GM18520 (cell line): Measurements from ENCODE around the gene MAN1C1.

ENCODE experiments used
- ATAC-seq: cut with Tn5 transposase; IDR thresholded peaks from one replicate; pipeline ENCODE4 v1.9.1; 2021; ENCODE audit not compliant: unreplicated experiment

MAN1C1 gene

DNA sequence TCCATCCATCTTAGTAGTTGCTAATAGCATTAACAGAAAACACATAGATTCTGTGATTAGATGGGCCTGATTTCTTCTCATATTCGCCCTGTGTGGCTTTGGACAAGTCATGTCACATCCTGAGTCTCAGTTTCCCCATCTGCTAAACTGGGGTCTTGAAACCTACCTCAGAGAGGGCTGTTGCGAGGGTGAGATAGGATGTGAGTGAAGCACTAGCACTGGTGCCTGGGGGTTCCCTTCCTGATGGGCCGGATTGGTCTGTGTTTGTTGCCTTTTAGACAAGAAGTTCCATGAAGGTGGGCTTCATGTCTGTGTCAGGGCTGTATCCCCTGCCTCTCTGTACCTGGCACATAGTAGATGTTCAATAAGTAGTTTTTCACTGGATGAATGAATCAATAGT lies 3.5 kb upstream of the MAN1C1 start:
- ATAC-seq, result no peak

DNA sequence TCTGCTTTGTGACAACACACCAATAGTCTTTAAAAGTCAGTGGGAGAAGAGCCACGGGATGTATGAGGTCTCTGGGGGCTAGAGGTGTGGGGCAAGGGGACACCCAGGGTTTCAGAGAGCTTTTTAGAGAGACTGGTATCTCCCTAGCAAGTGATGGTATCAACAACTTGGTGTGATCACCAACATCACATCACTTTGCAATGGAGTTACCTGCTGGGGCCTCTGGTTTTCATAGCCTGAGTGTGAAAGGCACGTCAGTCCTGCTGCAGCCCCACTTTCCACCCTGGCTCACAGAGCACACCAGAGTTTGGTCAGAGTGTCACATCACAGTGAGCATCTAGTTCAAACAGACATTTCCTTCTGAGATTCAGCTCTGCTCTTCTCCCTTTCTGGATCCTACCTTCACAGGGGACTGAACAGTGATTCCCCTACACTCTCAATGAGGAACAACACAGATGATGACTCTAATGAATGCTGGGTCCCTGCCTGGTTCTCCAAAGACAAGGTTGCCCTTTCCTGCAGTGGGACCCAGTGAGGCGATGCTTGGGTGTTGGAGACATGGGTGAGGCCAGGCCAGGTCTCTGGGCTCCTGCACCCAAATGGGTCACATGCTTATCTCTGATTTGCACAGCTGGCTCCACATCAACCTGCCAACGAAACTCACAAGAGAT lies 2.0 kb upstream of the MAN1C1 start:
- no peak for ATAC-seq

DNA sequence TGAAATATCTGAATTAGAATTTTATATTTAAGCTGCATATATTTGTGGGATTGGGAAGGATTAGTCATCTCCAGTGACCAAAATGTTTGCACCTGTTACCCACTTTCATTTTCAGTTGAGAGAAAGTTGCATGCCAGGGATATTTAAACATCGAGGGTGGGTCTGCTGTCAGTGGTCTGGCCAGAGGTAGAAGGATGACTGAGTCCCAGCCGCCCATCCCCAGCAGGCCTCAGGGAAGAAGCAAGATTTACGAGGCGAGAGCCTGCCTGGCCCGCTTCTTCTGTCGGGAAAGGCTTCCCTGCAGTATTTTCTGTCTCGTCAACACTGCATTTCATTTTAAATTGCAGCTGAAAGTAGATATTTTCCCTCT lies 1.4 kb upstream of the MAN1C1 start:
- no peak for ATAC-seq

- no peak for ATAC-seq
These were observed 962 bp upstream of the MAN1C1 start for GRCh38 chr1:25615563-25616094.

DNA sequence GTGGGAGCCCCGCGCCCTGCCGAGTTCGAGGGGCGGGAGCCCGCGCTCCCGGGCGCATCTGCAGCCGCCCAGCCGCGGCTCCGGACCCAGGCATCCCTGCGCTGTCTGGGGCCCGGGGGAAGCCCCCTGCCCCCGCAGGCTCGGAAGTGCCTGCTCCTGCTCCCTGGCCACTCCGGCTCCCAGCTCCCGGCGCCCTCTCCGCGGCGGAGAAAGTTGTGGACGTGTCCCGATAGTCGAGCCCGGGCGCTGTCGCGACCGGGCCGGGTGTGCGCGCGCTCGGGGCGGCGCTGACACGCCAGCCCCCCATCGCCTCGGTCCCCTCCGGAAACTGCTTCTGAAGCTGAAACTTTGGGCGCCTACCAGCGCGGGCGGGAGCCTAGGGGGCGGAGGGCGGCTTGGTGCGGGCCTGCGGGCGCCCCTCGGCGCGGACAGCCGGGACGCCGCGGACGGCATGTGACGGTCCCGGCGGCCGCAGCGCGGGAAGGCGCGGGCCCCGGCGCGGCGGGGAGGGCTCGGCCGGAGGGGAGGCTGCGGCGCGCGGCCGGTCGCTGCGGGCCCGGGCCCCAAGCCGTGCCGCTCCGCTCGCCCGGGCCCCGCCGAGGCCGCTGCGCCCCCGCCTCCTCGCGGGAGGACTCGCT lies 515 bp downstream of the MAN1C1 start:
- ATAC-seq, result no peak

DNA sequence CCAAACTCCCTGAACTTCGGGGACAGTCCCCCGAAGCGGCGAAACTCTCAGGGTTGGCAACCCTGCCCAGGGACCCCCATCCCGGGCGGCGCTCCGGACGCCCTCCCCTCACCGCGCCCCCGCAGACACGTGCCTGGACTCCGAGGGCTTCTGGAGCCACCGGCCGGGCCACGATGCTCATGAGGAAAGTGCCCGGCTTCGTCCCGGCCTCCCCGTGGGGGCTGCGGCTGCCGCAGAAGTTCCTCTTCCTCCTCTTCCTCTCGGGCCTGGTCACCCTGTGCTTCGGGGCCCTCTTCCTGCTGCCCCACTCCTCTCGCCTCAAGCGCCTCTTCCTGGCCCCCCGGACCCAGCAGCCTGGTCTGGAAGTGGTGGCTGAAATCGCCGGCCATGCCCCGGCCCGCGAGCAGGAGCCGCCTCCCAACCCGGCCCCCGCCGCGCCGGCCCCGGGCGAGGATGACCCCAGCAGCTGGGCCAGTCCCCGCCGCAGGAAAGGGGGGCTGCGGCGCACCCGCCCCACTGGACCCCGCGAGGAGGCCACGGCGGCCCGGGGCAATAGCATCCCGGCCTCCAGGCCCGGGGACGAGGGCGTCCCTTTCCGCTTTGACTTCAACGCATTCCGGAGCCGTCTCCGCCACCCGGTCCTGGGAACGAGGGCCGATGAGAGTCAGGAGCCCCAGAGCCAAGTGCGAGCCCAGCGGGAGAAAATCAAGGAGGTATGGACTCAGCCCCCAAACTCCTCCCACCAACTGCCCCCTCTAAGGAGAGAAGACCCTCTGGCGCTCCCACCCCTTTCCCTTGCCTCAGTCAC lies 1.2 kb downstream of the MAN1C1 start:
- ATAC-seq, result no peak

GRCh38 chr1:25618433-25618808 lies 1.8 kb downstream of the MAN1C1 start:
- ATAC-seq, result no peak

GRCh38 chr1:25619101-25619890 lies 2.7 kb downstream of the MAN1C1 start:
- no peak for ATAC-seq

DNA sequence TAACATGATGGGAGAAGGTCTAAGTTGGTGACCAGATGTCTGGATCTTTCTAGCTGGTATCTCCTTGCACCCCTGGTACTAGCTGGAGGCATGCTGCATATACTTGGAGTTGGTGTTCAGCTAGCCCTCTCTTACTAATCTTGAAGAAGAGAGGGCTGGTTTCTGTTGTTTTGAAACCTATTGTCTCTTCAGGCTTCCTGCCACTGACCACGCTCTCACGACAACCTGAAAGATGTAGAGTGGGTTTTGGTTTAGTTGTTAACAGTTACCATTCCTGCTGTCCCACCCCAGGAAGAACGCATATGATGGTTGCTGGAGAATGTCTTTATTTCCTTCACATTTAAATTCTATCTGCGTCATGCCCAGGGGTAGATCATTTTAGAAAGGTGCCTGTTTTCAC lies 3.6 kb downstream of the MAN1C1 start:
- no peak for ATAC-seq

GRCh38 chr1:25620701-25621350 lies 4.2 kb downstream of the MAN1C1 start:
- no peak for ATAC-seq

GRCh38 chr1:25621876-25622275 lies 5.3 kb downstream of the MAN1C1 start:
- ATAC-seq, result no peak

DNA sequence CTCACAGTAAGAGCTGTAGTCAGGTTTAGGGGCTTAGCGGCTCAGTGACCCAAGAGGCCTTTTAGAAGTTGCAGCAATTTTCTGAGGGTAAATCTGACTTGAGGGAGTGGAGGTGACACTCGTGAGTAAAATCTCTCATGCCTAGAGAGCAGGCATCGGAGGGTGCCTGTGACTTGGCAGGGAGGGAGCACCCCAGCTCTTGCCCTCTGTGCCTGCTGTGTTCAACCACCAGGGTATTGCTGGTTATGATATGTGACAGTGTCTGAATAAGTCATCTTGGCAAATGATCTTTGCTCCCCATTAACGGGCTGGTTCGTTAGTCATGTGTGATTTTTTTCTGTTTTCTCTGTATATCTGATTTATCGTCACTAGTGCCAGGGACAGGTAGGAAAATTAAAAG lies 5.9 kb downstream of the MAN1C1 start:
- no peak for ATAC-seq

DNA sequence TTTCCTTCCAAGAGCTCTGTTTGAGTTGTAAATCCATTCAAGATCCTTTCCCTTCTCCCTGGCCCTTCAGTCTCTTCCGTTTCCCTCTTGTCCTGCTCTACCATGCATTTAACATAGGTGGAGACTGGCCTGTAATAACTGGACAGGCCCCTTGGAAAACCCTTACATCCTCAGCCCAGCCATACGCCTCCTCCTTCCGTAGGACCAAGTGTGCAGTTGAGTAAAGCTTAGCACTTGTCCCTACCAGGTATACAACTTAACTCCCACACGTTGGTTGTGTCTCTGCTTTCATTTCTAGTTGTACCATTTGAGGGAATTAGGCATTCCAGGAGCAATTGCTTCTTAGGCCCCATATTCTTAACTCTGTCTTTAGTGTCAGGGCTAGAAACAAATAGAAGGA lies 6.4 kb downstream of the MAN1C1 start:
- ATAC-seq, result no peak

- no peak for ATAC-seq
These were observed 7.1 kb downstream of the MAN1C1 start for GRCh38 chr1:25623731-25624130.

DNA sequence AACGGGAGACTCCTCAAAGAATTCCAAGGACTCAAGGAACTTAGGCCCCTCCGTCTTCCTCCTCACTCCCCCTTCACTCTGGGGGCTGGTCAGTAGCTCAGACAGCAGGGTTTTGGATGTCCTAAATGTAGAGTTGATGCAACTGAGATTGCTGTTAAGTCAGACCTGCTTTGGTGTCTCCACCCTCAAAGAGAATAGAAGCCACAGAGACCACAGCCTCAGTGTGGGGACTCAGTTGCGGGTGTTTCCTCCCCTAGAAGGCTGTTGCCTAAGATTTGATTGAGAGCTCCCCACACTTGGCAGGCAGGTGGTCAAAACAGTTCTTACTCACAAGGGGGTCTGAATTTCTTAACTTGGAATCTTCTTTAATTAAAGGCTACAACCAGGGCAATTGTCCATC lies 7.6 kb downstream of the MAN1C1 start:
- no peak for ATAC-seq

DNA sequence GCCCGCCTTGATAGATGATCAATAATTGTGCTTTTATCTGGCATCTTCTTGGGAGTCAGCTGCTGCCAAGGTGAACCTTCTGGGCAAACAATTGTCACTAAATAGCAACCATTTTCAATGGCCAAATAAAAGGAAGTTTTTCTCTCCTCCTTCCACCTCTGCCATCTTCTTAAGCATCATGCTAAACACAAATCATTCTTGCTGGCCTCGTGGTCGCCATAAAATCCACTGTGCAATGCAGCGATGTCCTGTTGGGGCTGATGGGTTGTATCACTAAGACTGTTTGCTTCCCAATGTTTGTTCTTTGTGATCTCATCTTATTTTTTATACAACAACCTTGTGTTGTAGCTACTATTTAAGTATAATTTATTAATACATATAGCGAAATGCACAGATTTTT lies 8.0 kb downstream of the MAN1C1 start:
- no peak for ATAC-seq

- no peak for ATAC-seq
These were observed 9.4 kb downstream of the MAN1C1 start for GRCh38 chr1:25626018-25626417.

DNA sequence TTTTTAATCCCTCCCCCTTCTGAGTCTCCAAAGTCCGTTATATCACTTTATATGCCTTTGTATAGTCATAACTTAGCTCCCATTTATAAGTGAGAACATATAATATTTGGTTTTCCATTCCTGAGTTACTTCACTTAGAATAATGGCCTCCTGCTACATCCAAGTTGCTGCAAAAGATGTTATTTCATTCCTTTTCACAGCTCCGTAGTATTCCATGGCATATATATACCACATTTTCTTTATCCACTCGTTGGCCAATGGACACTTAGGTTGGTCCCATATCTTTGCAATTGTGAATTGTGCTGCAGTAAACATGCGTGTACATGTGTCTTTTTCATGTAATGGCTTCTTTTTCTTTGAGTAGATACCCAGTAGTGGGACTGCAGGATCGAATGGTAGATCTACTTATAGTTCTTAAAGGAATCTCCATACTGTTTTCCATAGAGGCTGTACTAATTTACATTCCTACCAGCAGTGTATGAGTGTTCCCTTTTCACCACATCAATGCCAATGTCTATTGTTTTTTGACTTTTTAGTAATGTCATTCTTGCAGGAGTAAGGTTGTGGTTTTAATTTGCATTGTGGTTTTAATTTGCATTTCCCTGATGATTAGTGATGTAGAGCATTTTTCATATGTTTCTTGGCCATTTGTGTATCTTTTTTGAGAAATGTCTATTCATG lies 12.3 kb downstream of the MAN1C1 start:
- ATAC-seq, result no peak

DNA sequence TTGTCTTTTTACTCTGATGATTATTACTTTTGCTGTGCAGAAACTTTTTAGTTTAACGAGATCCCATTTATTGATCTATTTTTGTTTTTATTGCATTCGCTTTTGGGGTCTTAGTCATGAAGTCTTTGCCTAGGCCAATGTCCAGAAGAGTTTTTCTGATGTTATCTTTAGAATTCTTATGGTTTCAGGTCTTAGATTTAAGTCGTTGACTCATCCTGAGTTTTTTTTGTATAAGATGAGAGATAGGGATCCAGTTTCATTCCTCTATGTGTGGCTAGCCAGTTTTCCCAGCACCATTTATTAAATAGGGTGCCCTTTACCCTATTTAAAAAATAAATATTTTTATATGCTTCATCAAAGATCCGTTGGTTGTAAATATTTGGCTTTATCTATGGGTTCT lies 13.2 kb downstream of the MAN1C1 start:
- no peak for ATAC-seq
